HEK293 (cell line): ENCODE measurements around the gene YWHAQ.

Experiments
- CTCF ChIA-PET: fragments of 350-600 bp; formaldehyde crosslinking; extraction: SDS; loops from one replicate; lab custom pipeline; 2021; ENCODE audit warnings: antibody characterized with exemption; lab: Yijun Ruan, JAX
- POLR2A ChIA-PET: fragments of 300-600 bp; formaldehyde crosslinking; extraction: SDS; loops from one replicate; lab custom pipeline; 2020; ENCODE audit warnings: antibody characterized with exemption, inconsistent platforms; lab: Yijun Ruan, JAX
- H3K27ac ChIP-seq: fragments of 200-500 bp; sonication (Bioruptor generic); 2 replicates; pipeline ENCODE4 v1.5.1; 2014; ENCODE audit warnings: low read depth, low read length, control low read depth, inconsistent platforms; ENCODE audit errors: extremely low read depth
- H3K36me3 ChIP-seq, 2 experiments: fragments of 200-500 bp in 1 of 2; sonication (Bioruptor generic) in 1 of 2; 1 replicate in 1 of 2; 2 replicates in 1 of 2; pipeline ENCODE4 v1.5.1; 2014 to 2017; ENCODE audit warnings: inconsistent platforms in 2 of 2, low read length in 2 of 2; ENCODE audit not compliant: control insufficient read depth in 2 of 2, insufficient read depth in 1 of 2
- H3K4me1 ChIP-seq: fragments of 200-500 bp; sonication (Bioruptor generic); 2 replicates; pipeline ENCODE4 v1.5.1; 2014; ENCODE audit warnings: mild to moderate bottlenecking, low read length, inconsistent platforms; ENCODE audit not compliant: control insufficient read depth, insufficient read depth
- H3K4me3 ChIP-seq: 2 replicates; pipeline ENCODE4 v1.5.1; 2011; ENCODE audit warnings: low read depth, mild to moderate bottlenecking, control low read depth, low read length, moderate library complexity
- H3K9me3 ChIP-seq: fragments of 200-500 bp; sonication (Bioruptor generic); 2 replicates; pipeline ENCODE4 v1.5.1; 2014; ENCODE audit warnings: low read depth, low read length, inconsistent platforms; ENCODE audit not compliant: control insufficient read depth, insufficient read depth
- ATF2 ChIP-seq: fragments of 450-650 bp; formaldehyde crosslinking; IDR thresholded peaks from 2 replicates; pipeline ENCODE4 v1.5.1; 2016; ENCODE audit warnings: missing biosample characterization, missing genetic modification characterization, low read depth
- GLI4 ChIP-seq: fragments of 450-650 bp; formaldehyde crosslinking; IDR thresholded peaks from 2 replicates; pipeline ENCODE4 v1.5.1; 2016; ENCODE audit warnings: missing biosample characterization, missing genetic modification characterization
- HOXA7 ChIP-seq: sonication (generic); formaldehyde crosslinking; IDR thresholded peaks from 2 replicates; pipeline ENCODE4 v1.8.1; 2022; ENCODE audit warnings: missing genetic modification reagents, borderline replicate concordance
- HOXC10 ChIP-seq: sonication (generic); formaldehyde crosslinking; IDR thresholded peaks from 2 replicates; pipeline ENCODE4 v1.8.1; 2023; ENCODE audit warnings: mild to moderate bottlenecking, missing genetic modification reagents
- KLF1 ChIP-seq: fragments of 450-650 bp; formaldehyde crosslinking; IDR thresholded peaks from 2 replicates; pipeline ENCODE4 v1.5.1; 2016; ENCODE audit warnings: missing biosample characterization, missing genetic modification characterization
- PRDM1 ChIP-seq: fragments of 450-650 bp; formaldehyde crosslinking; IDR thresholded peaks from 2 replicates; pipeline ENCODE4; 2016; ENCODE audit warnings: missing biosample characterization, missing genetic modification characterization
- SETDB1 ChIP-seq: IDR thresholded peaks from one replicate; pipeline ENCODE4 v1.6.1; 2017; ENCODE audit warnings: mild to moderate bottlenecking, low read length, moderate library complexity, mixed read lengths; ENCODE audit not compliant: insufficient read length
- ZBTB48 ChIP-seq: fragments of 450-650 bp; formaldehyde crosslinking; IDR thresholded peaks from 2 replicates; pipeline ENCODE4 v1.5.1; 2016; ENCODE audit warnings: missing biosample characterization, missing genetic modification characterization
- ZFP41 ChIP-seq: fragments of 450-650 bp; formaldehyde crosslinking; IDR thresholded peaks from 2 replicates; pipeline ENCODE4 v1.5.1; 2016; ENCODE audit warnings: missing biosample characterization, missing genetic modification characterization, borderline replicate concordance
- ZNF157 ChIP-seq: fragments of 450-650 bp; formaldehyde crosslinking; IDR thresholded peaks from 2 replicates; pipeline ENCODE4 v1.5.1; 2016; ENCODE audit warnings: missing biosample characterization, missing genetic modification characterization
- ZNF19 ChIP-seq: fragments of 450-650 bp; formaldehyde crosslinking; IDR thresholded peaks from 2 replicates; pipeline ENCODE4; 2016; ENCODE audit warnings: missing biosample characterization, missing genetic modification characterization, low read depth
- ZNF214 ChIP-seq: fragments of 450-650 bp; formaldehyde crosslinking; IDR thresholded peaks from 2 replicates; pipeline ENCODE4 v1.5.1; 2017; ENCODE audit warnings: missing biosample characterization, mild to moderate bottlenecking, missing genetic modification characterization, borderline replicate concordance
- ZNF24 ChIP-seq: fragments of 450-650 bp; formaldehyde crosslinking; IDR thresholded peaks from 2 replicates; pipeline ENCODE4 v1.5.1; 2016; ENCODE audit warnings: missing biosample characterization, missing genetic modification characterization
- ZNF341 ChIP-seq: fragments of 450-650 bp; formaldehyde crosslinking; IDR thresholded peaks from 2 replicates; pipeline ENCODE4; 2016; ENCODE audit warnings: low read depth, missing biosample characterization, missing genetic modification characterization
- ZNF362 ChIP-seq: fragments of 450-650 bp; formaldehyde crosslinking; IDR thresholded peaks from 2 replicates; pipeline ENCODE4 v1.5.1; 2016; ENCODE audit warnings: missing biosample characterization, missing genetic modification characterization
- ZNF37A ChIP-seq: fragments of 450-650 bp; IDR thresholded peaks from 2 replicates; pipeline ENCODE4 v1.5.1; 2018; ENCODE audit warnings: missing biosample characterization, missing genetic modification characterization
- ZNF529 ChIP-seq: fragments of 450-650 bp; formaldehyde crosslinking; IDR thresholded peaks from 2 replicates; pipeline ENCODE4 v1.5.1; 2017; ENCODE audit warnings: missing genetic modification characterization, missing biosample characterization; ENCODE audit not compliant: insufficient replicate concordance
- ZNF544 ChIP-seq: fragments of 450-650 bp; formaldehyde crosslinking; IDR thresholded peaks from 2 replicates; pipeline ENCODE4 v1.5.0; 2017; ENCODE audit warnings: missing biosample characterization, missing genetic modification characterization
- ZNF558 ChIP-seq: fragments of 450-650 bp; formaldehyde crosslinking; IDR thresholded peaks from 2 replicates; pipeline ENCODE4 v1.5.1; 2016; ENCODE audit warnings: missing biosample characterization, missing genetic modification characterization
- ZNF768 ChIP-seq: fragments of 450-650 bp; formaldehyde crosslinking; IDR thresholded peaks from 2 replicates; pipeline ENCODE4 v1.5.1; 2018; ENCODE audit warnings: missing biosample characterization, mild to moderate bottlenecking, missing genetic modification characterization
- TF ChIP-seq, protein P1 (sequence below): fragments of 450-650 bp; formaldehyde crosslinking; IDR thresholded peaks from 2 replicates; pipeline ENCODE4; 2016; ENCODE audit warnings: missing biosample characterization, missing genetic modification characterization
- TF ChIP-seq, protein P2 (sequence below): fragments of 450-650 bp; formaldehyde crosslinking; IDR thresholded peaks from 2 replicates; pipeline ENCODE4 v1.5.1; 2016; ENCODE audit warnings: missing biosample characterization, missing genetic modification characterization

Gene YWHAQ

GRCh38 chr2:9654452-9655100 is 23.8 kb upstream of the YWHAQ start:
- H3K4me1 ChIP-seq: peaks cover 11% of the 10 kb centered on the region
- CTCF ChIA-PET: no interaction called here
- H3K9me3 ChIP-seq: no peaks in the 10 kb centered on the region
- POLR2A ChIA-PET: interaction anchor here (0.8 to 2.3 kb wide), 2 partner anchors 24 to 1363 kb away, joined by 3 to 12 read pairs; partner anchors contain the start of gene YWHAQ
- H3K27ac ChIP-seq: 0 out of 2 replicates have a peak overlapping the region, but pooled peaks have one; percentile 14
- no peak overlapping the region for H3K4me3 ChIP-seq
- no peaks in the 10 kb centered on the region for H3K36me3 ChIP-seq
- no peak for TF ChIP-seq ATF2 (tag by site-specific recombination)
- no peak for TF ChIP-seq ZNF558 (tag by site-specific recombination)
- no peak for TF ChIP-seq KLF1 (tag by site-specific recombination)
- no peak for TF ChIP-seq HOXC10 (CRISPR knock-in tag)
- TF ChIP-seq ZNF362: no peak
- TF ChIP-seq PRDM1 (tag by site-specific recombination): peak; percentile 88
- no peak for TF ChIP-seq ZNF529 (tag by site-specific recombination)
- TF ChIP-seq ZNF37A: no peak
- TF ChIP-seq ZNF157 (tag by site-specific recombination): no peak
- no peak for TF ChIP-seq ZNF24 (tag by site-specific recombination)
- no peak for TF ChIP-seq ZBTB48 (tag by site-specific recombination)
- TF ChIP-seq ZNF341 (tag by site-specific recombination): peak; percentile 68
- no peak for TF ChIP-seq ZNF19
- TF ChIP-seq ZFP41 (tag by site-specific recombination): no peak
- no peak for TF ChIP-seq ZNF768 (tag by site-specific recombination)
- TF ChIP-seq HOXA7 (CRISPR knock-in tag): no peak

DNA sequence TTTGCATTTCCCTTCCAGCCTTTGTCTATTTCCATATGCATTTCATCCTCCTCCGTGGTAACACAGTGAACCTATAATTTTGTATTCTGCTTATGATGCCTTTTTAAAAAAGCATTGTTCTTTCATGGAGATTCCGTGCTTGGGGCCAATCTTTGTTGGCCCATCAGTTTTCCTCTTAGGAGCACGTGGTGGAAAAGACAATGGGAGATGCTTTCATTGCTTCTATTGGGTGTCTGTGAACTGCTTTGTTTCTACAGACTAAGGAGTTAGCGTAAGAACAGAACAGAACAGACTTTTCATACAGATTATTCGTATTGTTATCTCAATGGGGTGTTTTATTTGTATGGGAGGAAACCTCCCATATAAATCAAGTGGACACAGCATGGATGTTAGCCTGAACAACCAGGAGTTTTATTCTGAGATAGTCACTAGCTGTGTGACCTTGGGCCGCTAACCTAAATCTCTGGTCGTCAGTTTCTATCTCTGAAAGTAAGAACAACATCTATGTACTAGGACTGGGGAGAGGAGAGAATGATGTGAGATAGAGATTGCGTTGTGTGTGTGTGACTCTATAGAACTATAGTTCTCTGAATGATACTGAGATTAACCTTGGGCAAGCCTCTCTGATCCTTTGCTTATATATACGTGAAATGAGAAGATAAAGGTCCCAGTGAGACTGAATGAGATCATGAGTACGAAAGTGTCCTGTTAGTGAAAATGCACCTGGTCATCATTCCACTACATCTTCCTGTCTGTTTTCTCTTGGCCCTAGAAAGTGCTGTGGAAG is 22.9 kb upstream of the YWHAQ start:
- no peak overlapping the region for H3K27ac ChIP-seq
- no peaks in the 10 kb centered on the region for H3K36me3 ChIP-seq
- H3K9me3 ChIP-seq: no peaks in the 10 kb centered on the region
- H3K4me1 ChIP-seq: peaks cover 11% of the 10 kb centered on the region
- H3K4me3 ChIP-seq: no peak overlapping the region
- ChIA-PET CTCF (no interaction called here), POLR2A (interaction anchor here (2.3 kb wide), 1 partner anchor 23 kb away, joined by 12 read pairs; the partner anchor contains the start of gene YWHAQ)
- TF ChIP-seq, protein P1, sequence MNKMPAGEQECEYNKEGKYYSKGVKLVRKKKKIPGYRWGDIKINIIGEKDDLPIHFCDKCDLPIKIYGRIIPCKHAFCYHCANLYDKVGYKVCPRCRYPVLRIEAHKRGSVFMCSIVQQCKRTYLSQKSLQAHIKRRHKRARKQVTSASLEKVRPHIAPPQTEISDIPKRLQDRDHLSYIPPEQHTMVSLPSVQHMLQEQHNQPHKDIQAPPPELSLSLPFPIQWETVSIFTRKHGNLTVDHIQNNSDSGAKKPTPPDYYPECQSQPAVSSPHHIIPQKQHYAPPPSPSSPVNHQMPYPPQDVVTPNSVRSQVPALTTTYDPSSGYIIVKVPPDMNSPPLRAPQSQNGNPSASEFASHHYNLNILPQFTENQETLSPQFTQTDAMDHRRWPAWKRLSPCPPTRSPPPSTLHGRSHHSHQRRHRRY (tag by site-specific recombination): no peak

DNA sequence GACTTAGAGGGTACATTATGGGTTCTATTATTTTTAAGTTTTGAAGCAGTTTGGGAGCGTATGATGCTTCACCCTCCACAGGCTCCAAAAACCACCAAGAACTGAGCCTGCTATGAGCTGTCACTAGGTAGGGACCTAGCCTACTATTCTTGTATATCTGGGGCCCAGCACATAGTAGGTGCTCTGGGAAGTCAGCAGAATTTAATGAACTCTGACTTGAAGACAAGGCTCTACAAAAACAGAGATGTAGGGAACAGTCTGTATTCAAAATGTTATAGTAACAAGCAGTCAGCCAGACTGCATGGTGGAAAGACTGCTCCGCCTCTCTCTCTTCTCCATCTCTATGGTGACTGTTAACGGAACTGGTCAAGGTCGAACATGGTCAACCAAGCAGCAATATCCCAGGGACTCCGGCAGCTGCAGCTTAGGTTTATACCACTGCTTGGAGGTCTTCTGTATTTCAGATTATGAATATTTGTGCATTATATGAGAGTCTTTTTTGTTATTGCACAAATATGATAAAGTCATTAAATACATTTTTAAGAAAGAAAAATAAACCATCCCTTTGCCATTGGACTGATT is 22.2 kb upstream of the YWHAQ start:
- no peaks in the 10 kb centered on the region for H3K9me3 ChIP-seq
- H3K4me3 ChIP-seq: no peak overlapping the region
- H3K27ac ChIP-seq: no peak overlapping the region
- H3K36me3 ChIP-seq: no peaks in the 10 kb centered on the region
- H3K4me1 ChIP-seq: peaks cover 11% of the 10 kb centered on the region
- CTCF ChIA-PET: no interaction called here
- POLR2A ChIA-PET: no interaction called here
- TF ChIP-seq, protein P2, sequence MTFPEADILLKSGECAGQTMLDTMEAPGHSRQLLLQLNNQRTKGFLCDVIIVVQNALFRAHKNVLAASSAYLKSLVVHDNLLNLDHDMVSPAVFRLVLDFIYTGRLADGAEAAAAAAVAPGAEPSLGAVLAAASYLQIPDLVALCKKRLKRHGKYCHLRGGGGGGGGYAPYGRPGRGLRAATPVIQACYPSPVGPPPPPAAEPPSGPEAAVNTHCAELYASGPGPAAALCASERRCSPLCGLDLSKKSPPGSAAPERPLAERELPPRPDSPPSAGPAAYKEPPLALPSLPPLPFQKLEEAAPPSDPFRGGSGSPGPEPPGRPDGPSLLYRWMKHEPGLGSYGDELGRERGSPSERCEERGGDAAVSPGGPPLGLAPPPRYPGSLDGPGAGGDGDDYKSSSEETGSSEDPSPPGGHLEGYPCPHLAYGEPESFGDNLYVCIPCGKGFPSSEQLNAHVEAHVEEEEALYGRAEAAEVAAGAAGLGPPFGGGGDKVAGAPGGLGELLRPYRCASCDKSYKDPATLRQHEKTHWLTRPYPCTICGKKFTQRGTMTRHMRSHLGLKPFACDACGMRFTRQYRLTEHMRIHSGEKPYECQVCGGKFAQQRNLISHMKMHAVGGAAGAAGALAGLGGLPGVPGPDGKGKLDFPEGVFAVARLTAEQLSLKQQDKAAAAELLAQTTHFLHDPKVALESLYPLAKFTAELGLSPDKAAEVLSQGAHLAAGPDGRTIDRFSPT (tag by site-specific recombination): no peak
- TF ChIP-seq, protein P1 (tag by site-specific recombination): no peak
- TF ChIP-seq SETDB1 (no peak), ZNF544 (tag by site-specific recombination) (no peak), ZNF214 (no peak), GLI4 (tag by site-specific recombination) (no peak)
